HG03159 (cell line): Measurements from ENCODE around the gene FBXL20.

Experiments
- ATAC-seq: cut with Tn5 transposase; IDR thresholded peaks from one replicate; pipeline ENCODE4 v1.9.1; 2021; ENCODE audit warnings: mild to moderate bottlenecking, moderate library complexity; ENCODE audit not compliant: unreplicated experiment

The FBXL20 gene

DNA sequence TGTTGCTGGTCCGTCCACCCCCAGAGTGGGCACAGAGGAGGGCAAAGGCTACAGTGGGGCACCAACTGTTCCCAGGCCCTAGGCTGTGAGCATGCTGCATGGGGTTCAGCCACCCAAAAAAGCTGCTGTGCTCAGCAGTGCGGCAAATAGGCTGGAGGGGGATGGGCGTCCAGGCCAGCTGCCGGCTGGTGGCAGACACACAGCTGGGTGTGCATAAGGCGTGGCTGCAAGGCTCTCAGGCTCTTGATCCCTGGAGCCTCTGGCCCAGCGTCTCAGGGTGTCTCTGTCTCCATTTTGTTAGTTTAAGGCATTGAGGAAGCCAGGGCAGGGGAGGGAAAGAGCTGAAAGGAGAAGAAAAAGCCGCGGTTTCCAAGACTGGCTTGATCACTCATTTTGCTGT is 192.5 kb downstream of the FBXL20 start:
- no peak for ATAC-seq

DNA sequence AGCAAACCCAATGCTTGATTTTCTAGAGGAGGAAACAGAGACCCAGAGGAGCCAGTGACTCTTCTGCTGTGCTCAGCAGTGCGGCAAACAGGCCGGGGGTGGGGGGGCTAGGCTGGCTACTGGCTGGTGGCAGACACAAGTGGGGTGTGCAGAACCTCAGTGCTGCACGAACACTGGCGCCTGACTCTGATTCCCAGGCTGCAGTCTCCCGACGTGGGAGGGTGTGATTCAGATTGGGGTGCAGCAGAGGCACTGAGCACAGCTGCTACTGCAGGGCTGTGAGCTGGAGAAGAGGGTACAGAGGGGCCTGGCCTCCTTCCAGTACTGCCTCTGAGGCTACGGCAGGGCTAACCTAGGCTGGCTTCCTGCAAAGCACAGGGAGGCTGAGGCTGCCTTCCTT is 193.3 kb downstream of the FBXL20 start:
- no peak for ATAC-seq

DNA sequence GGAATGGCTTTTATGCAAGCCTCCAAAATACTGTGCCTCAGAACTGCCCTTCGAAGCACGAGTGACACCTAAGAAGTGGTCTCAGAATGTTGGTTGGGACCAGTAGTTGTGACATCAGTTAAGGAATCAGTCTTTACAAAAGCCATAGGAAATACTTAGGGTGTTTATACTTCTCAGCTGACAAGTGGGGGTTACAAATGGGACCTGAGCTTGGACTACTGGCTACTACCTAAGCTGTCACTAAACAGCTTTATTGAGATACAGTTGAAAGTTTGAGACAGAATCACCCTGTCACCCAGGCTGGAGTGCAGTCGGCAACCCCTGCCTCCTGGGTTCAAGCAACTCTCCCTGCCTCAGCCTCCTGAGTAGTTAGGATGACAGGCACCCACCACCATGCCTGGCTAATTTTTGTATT is 196.3 kb downstream of the FBXL20 start:
- ATAC-seq, result no peak

DNA sequence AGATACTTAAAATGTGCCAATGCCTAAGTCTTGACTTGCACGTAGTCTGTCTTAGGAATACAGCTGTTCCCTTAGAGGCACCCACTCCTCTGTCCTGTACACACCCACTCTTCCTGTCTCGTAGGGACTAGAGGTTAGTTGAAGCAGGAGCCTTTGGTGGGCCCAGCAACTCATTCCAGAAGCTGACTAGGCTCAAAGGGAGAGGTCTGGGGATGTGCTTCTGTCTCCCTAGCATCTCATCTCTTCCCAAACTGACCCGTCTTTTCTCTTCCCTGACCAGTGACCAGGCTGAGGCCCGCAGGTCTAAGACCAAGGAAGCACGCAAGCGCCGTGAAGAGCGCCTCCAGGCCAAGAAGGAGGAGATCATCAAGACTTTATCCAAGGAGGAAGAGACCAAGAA is 197.2 kb downstream of the FBXL20 start:
- no peak for ATAC-seq
